T-helper 1 cell (primary cell): ENCODE measurements around the gene KRT35.

Experiments used
- DNase-seq, 5 donors: peaks; one replicate each; pipeline ENCODE4 v3.0.0-alpha.2; 2012 to 2020
- total RNA-seq, 4 donors: gene quantifications; one replicate each; lab custom pipeline; 2026; lab: John Stamatoyannopoulos, UW

Gene KRT35
- total RNA-seq = 0 reads per million in 4 donors

DNA sequence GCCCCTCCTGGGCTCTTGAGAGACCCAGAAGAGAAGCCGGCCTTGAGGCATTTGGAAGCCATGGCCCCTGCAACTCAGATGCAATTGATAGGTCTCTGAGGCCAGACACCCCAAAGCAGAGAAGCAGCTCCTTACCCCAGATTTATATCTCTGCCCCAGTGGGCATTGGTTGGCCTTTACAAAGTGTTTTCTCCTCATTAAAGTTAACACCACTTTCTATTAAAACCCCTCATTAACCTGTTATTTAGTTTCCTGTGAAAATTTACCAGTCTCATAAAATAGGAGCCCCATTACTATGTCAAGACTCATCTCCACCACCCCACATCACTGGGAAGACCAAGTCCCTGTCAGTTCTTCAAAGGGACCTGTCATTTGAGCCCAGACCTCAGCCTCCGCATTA lies at the start of gene KRT35:
KRT35 (minus strand) TSS at position 116 of the 400 bp plus-strand sequence; CDS start at position 62, 54 bp downstream.
- DNase-seq = no peak

DNA sequence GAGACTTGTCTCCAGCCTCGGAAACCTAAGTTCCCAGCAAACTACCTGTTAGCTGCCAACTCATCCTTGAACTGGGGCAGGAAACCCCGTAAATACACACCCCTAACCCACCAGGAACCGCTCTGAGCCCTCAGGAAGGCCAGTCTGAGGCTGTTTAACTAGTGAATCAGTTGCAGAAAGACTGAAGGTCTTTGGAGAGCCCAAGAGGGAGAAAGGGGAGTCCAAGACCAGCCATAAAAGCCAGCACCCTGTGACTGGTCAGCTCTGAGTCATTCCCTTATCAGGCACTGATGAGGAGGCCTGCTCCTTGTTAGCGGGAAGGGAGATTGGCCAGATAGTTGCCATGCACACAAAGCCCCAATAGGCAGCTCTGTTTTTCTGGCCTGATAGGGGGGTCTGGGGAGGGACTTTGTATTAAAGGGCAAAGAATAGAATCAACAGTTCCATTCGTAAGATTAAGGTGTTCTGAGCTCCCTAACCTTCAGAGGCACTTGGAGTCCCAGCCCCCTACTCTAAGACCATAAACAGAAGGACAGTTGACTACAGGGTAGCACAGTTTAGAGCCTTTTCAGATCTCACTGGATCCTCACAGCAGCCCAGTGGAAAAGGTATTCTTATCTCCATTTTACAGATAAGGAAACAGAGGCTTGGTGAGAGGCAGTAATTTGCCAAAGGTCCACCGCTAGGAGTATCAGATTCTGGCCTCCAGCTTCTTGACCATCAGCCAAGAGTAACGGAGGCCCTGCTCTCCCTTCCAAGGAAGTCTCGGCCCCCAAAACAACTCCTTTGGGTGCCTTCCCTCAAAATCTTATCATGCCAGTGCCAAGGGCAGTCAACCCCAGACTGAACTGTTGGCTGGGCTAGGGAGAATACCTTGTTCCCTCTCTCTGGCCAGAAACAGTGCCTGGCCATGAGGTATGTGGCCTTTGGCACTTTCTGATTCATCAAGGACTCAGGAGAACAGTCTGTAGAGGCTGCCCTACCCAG lies 49.4 kb upstream of the KRT35 start:
- no peak for DNase-seq

DNA sequence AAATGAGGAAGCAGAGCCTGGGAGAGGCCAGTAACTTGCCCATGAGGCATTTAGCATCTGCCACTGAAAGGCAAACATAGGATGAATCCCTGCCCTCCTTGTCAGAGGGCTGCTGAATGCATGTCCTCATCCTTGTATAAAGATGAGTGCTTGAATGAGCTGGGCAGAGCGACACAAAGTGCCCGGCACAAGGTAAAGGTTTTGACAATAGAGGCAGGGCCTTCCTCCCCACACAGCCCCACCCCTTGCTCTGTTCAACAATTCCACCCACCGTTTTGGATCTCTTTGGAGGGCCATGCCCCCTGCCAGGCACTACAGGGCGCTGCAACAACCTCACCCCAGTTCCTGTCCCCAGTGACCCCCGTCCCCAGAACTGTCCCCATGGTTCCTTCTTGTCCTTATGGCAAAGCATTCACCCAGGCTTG lies 48.6 kb upstream of the KRT35 start:
- DNase-seq = no peak

DNA sequence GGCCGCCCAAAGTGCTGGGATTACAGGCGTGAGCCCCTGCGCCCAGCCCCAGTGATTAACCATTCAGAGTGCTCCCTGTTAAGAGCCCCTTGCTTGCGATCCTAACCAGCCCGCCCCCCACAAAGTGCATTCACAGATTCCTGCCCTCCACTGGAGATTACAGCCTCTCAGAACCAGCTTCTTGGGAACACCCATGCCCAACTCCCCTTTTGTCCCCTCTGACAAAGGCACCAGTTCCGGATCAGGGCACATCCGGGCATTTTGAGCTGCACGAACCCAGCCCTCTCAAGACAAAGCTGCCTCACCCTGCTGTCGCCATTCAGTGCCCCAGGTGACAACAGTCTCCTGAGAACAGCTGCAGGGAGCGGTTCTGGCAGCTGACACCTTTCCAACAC lies 48.0 kb upstream of the KRT35 start:
- no peak for DNase-seq

DNA sequence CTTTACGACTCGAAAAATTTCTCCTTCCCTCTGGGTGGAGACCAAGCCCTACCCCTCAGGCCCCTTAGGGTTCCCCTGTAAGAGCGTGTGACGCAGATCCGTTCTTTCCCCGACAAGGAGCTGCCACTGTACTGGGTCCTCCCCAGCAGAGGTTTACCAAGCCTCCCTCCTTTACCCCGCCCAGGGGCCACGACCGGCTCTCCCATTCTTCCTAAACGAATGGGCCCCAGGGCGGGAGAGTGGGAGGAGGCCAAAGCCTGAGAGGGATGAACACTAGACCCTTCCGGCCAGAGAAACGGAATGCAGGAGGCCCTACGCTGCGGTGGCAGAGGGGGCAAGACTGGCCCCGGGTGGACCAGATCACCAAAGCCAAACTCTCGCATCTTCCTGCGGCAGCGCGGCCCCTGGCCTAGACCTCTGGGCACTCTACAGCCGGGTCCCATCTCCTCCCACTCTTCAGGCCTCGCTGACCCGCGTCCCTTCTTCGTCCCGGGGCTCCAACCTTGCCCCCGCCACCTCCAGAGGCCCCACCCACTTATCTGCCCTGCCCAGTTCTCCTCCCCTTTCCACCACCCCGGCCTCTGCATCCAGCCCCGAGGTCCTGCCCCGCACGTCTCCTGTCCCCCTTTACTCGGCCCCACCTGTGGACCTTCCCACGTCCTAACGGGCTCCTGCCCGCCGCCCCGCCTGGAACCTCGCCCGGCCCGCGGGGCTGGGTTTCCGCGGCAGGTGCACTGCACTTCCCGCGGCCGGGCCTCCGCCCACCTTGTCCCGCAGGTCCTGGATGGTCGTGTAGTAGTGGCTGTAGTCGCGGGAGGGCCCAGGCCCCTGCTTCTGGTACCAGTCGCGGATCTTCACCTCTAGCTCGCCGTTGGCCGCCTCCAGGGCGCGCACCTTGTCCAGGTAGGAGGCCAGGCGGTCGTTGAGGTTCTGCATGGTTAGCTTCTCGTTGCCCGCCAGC lies 46.4 kb upstream of the KRT35 start:
- no peak for DNase-seq

DNA sequence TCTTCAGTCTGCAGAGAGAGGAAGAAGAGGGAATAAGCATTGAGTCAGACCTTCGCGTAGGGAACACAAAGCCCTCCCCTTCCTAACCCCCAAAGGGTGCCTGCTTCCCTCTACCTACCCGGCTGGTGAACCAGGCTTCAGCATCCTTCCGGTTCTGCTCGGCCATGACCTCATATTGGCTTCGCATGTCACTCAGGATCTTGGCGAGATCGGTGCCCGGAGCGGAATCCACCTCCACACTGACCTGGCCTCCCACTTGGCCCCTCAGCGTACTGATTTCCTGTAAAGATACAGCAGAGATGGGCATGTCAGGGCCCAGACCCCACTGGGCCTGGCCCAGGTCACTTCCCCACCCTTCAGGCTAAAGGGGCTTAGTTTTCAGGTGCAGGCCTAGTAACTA lies 43.3 kb upstream of the KRT35 start:
- DNase-seq = no peak

DNA sequence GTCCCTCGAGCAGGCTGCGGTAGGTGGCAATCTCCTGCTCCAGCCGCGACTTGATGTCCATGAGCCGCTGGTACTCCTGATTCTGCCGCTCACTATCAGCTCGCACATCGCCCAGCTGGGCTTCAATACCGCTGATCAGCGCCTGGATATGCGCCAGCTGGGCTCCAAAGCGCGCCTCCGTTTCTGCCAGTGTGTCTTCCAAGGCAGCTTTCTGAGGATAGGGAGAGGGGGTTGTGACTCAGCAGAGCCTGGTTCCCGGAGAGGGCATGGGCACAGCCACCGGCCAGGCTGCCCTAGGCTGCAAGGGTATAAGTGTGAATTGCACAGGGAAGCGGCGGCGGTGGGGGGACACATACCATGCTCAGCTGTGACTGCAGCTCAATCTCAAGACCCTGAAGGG lies 42.8 kb upstream of the KRT35 start:
- DNase-seq = no peak

DNA sequence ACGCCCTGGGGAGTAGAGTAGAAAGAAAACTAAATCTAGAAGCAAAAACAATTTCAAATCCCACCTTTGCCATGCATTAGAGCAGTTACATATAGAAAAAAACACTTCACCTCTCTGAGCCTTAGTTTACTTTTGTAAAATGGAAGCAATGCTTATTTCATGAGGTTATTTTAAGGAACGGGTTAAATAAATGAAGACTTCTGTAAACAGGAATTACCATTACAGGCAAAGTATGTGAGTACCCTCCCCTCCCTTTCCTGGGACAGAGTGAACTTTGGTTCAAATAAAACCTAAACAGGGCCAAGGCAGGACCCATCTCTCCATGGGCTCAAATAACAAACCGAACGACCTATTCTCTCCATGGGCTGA lies 42.3 kb upstream of the KRT35 start:
- DNase-seq = no peak

DNA sequence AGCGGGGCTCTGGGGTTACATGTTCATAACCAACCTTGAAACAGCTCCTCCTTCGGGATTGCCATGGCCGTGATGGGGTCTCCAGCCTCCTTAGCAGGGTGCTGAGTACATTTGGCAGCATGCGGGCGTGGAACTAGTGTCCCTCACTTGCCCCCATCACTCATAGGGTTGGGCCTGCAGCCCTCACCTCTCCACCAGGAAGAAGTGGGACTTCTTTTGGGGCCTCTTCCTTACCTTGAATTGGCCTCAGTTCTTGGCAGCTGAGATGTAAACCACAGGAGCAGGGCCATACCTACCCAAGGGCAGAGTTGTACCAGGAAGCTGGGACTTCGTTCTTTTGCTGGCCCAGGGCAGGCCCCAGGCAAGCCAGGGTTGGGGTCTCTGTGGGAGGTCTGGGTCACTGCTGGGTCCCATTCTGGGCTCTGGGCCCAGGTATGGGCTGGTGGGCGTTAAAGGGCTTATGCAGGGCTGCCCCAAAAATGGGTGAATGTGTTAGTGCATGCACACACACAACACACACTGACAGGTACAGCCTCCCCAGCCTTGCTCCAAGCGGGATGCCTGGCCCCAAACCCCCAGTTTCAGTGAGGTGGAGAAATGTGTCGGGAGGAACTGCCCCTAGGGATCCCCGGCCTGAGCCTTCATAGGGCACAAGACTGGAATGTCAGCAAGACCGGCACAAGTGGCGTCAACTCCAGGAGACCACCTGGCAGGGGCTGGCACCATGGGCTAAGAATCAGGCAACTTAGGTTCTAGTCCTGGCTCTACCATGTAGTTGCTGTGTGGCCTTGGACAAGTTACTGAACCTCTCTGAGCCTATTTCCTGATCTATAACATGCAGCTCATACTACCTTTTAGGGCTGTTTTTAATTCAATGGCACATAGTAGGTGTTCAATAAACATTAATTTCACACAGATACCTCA lies 41.6 kb upstream of the KRT35 start:
- no peak for DNase-seq

DNA sequence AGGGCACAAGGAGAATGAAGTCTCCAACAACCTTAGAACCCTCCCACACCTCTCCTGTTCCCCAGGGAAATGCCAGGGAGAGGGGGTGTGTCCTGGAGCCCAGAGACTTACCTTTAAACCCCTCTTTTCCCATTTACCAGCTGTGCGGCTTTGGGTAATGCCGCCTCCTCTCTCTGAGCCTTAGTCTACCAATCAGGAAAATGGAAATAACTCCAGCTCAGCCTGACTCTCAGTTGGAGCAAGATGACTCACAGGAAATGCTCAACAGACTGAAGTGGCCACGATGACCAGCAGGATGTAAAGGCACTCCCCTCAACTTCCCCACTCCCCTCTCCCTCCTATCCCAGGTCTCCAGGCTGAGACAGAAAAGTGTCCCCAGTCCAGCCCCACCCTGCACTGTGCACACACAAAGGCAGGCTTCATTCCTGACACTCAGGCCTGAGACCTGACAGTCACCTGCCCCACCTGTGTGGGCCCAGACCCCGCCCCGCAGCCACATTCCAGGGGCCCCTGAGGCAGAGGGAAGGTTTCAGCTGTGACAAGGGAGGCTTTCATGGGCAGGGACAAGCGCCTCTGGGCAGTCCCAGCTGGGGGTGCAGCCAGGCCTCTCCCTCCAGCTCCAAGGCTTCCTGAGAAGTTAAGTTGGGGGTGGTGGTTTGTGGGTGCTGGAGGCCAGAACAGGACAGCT lies 40.8 kb upstream of the KRT35 start:
- no peak for DNase-seq

DNA sequence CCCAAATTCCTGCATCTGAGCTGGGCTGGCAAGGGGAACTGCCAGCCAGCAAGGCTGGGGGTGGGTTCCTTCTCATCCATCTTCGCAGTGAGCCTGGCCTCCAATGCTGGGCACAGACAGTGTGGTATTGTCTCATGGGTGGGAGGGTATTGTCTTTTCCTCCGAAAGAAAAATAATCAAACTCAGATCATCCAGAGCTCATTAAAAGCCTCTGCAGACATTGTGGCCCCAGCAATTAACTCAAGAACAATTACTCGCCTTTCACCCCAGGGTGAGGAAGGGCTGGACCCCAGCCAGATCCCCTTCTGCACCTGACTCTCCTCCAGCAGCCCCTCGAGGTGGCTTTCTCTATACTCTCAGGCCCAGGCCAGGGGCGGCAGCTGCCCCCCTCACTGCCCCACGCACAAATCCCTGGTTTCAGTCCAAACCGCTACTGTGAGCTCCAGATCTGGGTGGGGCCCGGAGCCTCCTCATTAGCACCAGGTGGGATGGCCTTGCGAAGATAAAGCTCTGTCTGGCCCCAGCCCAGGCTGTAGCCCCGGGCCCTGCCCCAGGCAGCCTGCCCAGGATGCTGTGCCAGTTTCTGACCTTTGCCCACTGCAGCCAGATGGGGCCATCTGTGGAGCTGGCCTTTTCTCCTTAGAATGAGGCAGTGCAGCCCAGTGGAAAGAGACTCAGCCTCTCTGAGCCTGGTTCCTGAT lies 40.0 kb upstream of the KRT35 start:
- DNase-seq = no peak

DNA sequence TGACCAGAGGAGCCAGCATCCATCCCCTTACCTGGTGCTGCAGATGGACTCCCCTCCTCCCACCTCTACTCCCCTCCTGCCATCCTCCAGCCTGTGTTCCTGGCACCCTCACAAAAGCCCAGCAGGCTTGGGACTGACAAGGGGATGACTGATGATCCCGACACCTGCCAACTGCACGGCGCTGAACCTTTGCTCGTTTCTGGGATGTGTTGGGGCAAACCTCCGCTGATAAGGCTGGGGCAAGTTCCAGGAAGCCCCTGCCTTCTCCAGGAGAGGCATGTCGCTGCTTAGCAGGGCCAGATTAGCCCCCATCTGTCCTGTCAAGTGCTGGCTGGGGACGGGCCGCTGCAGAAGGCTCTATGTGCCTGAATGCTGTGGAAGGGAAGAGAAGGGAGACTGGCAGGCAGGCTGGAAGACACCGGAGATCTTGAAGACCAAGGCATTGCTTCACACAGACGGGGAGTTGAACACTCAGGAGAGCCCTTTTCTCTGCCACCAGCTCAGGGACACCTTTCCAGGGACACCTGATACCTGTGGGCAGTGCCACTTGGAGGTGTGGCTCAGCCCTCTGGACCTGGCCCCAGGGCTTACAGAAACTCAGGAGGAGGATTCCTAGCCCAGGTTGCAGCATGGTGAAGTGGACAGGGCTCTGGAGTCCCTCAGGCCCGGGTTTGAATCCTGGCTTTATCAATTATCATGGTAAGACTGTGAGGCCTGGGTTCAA lies 38.7 kb upstream of the KRT35 start:
- DNase-seq = no peak

DNA sequence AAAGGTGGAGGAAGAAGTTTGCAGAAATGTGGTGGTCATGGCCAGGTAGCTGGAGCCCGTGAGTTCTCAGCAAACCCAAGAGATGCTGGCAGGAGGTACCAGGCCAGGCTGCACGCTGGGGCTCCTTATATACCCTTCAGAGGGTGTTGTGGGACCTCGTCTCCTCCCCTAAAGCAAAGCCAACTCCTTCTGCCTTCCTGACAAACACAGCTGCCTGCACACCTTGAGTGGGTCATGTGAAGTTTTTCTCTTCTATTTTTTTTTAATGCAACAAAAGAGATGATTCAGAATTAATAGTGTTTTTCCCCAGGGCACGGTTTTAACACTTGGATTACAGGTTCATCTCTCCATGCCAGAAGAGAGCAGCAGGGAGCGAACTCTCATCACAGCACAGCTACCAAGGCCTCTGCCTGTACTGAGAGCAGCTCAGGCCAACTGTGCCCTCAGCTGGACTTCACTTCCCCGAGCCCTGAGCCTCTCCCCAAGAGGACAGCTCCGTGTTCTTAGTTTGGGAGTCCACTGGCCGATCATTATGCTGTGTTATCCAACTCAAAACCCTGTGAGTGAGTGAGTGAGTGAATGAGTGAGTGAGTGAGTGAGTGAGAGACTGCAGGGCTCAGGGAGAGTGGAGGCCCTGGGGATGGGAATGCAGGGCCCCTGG lies 38.0 kb upstream of the KRT35 start, which contains the start of gene KRT15:
KRT15 (minus strand) TSS at position 102 of the 661 bp plus-strand sequence; CDS start at position 39, 63 bp downstream.
- no peak for DNase-seq

DNA sequence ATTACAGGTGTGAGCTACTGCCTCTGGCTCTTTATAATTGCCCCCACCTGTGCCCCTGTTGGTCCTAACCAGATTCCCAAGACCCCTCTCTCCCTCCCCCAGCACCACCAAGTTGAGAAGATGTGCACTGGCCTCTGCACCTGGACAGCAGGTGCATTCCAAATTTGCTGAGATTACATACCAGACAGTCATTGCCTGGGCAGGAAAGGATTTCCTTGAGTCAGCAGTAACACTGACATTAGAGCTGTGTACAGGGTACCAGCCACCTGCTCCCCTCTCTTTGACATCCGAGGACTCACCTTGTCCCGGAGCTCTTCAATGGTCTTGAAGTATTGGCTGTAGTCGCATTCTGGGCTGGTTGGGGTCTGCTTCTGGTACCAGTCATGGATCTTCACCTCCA lies 37.1 kb upstream of the KRT35 start:
- no peak for DNase-seq

DNA sequence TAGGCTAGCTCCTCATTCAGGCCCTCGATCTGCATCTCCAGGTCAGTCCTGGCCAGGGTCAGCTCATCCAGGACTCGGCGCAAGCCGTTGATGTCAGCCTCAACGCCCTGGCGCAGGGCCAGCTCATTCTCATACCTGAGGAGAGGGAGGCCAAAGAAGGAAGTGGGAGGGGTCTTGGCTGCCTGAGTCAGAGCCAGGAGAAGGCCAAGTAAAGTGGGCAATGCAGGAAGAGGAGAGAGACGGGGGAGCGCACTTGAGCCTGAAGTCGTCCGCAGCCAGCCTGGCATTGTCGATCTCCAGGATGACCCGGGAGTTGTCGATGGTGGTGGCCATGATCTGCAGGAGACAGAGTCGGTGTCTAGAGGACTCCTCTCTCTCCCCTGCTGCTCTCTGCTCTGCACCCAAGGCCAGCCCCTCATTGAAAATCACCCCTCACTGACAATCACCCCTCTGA lies 35.9 kb upstream of the KRT35 start:
- DNase-seq = no peak

DNA sequence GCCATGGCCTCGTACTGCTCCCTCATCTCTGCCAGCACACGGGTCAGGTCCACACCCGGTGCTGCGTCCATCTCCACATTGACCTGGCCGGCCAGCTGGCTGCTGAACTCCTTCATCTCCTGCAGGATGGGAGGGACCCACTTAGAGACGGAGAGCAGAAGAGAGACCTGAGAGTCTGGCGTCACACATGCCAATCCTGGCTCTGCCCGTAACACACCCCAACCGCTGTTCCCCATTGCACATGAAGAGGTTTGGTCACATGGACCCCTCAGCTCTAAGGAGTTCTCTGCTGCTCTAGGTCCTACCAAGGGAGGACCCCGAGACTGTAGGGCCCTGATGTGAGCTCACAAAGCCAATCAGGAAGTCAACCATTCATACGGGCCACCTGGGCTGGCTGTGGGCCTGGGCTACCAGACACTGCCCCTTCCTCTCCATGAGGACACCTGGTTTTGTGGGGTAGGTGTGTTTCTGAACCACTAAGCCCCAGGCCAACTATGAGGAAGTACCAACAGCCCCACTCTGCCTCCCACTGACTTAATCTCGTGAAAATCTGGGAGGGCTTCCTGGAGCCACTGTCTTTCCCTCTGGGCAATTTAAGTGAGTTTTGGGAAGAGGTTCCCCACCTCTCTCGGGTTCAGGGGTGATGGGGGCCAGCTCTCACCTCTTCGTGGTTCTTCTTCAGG lies 35.3 kb upstream of the KRT35 start:
- no peak for DNase-seq

DNA sequence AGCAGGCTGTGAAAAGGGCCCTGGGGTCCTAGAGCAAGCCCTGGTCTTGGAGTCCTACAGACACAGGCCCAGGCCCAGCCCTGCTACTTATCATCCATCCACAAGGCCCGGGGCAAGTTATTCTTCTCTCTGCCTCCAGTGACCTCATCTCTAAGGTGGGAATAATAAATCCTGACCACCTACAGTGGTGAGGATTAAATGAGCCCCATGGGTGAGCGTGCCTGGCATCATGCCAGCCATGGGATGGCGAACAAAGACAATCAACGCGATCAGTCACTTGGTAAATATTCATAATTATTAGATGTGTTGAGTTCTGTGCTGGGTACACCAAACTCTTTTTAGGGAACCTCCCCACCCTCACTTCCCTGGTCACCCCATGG lies 32.2 kb upstream of the KRT35 start:
- no peak for DNase-seq

DNA sequence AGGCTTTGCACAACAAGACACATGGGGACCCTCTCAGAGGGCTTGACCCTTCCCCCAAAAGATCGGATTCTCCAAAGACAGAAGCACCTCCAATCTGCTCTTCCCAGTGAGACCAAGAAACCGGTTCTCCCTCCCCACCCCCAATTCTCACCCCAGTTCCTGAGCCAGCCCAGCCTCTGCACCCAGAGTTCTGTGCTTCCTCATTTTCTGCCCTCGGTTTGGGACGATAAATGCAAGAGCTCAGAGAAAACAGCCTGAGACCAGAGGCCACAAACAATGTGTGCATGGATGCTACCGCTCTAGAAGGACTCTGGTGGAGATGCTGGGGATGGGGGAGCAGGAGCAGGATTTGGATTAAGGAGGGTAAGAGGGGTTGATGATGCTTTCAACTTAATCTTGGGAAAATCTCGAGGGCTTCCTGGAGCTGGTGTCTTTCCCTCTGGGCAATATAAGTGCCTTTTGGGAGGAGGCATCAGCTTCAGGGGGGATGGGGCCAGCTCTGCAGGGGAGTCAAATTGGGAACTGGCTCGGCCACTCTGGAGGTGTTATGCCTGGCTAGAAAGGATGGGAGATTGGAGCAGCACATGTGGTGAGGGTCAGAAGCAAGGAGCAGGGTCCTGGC lies 31.7 kb upstream of the KRT35 start:
- no peak for DNase-seq
